H1 (cell line): ENCODE data around the gene TRPV4. TPM values are rescaled to one million over a fixed set of nuclear protein-coding genes. Genes with fewer than 3 reads are reported as not detected.
"Not testable (repeated sequence)": the region's sequence is repeated elsewhere in the genome, so short reads cannot be mapped to it uniquely, and the experiment has no call there.

ENCODE experiments used
- CTCF ChIA-PET: fragments of 300-600 bp; sonication (Branson Sonifier 250); formaldehyde crosslinking; loops from one replicate; lab custom pipeline; 2021; ENCODE audit not compliant: partially characterized antibody; lab: Charles Lee
- POLR2A ChIA-PET: fragments of 300-600 bp; sonication (Branson Sonifier 250); formaldehyde crosslinking; loops from one replicate; lab custom pipeline; 2021; ENCODE audit warnings: inconsistent platforms; ENCODE audit not compliant: partially characterized antibody; lab: Charles Lee
- DNase-seq, 2 experiments: peaks; one replicate each; pipeline versions ENCODE4 v3.0.0 to v3.0.0-alpha.2; 2010 to 2022; ENCODE audit warnings: low spot score in 2 of 2, low read depth in 1 of 2, mixed read lengths in 1 of 2
- FAIRE-seq: peaks from 2 replicates; lab custom pipeline; 2011; peaks lifted over from hg19 to GRCh38; lab: Jason Lieb, UNC
- H2AFZ ChIP-seq: 2 replicates; pipeline ENCODE4 v1.8.1; 2012; ENCODE audit warnings: low read length, inconsistent platforms
- H2AK5ac ChIP-seq: 2 replicates; pipeline ENCODE4 v1.6.1; 2013; ENCODE audit warnings: low read depth, low read length
- H2BK120ac ChIP-seq: replicated peaks from 2 replicates; pipeline ENCODE3; 2013; ENCODE audit warnings: low read depth, low read length, inconsistent platforms
- H2BK12ac ChIP-seq: 2 replicates; pipeline ENCODE4 v1.6.1; 2013; ENCODE audit warnings: low read depth, low read length
- H2BK15ac ChIP-seq: 2 replicates; pipeline ENCODE4 v1.6.1; 2013; ENCODE audit warnings: low read length
- H2BK20ac ChIP-seq: 2 replicates; pipeline ENCODE4 v1.6.1; 2013; ENCODE audit warnings: low read length
- H2BK5ac ChIP-seq: 2 replicates; pipeline ENCODE4 v1.6.1; 2013; ENCODE audit warnings: low read depth, low read length
- H3K14ac ChIP-seq: 2 replicates; pipeline ENCODE4 v1.6.1; 2013; ENCODE audit warnings: inconsistent platforms; ENCODE audit not compliant: insufficient read length
- H3K18ac ChIP-seq: 2 replicates; pipeline ENCODE4 v1.6.1; 2013; ENCODE audit warnings: low read length; ENCODE audit errors: extremely low read depth
- H3K23ac ChIP-seq: 2 replicates; pipeline ENCODE4 v1.6.1; 2013; ENCODE audit warnings: inconsistent platforms; ENCODE audit not compliant: insufficient read length
- H3K23me2 ChIP-seq: 2 replicates; pipeline ENCODE4 v1.6.1; 2013; ENCODE audit warnings: low read depth, low read length
- H3K27ac ChIP-seq: 2 replicates; pipeline ENCODE4 v1.6.1; 2011; ENCODE audit warnings: low read depth, low read length, inconsistent platforms
- H3K27me3 ChIP-seq, 4 experiments: replicated peaks in 1 of 4; 1 replicate in 1 of 4; 2 replicates in 3 of 4; pipeline versions ENCODE4 v1.6.1 to v1.8.1; 2011 to 2013; ENCODE audit warnings: low read length in 3 of 4, mild to moderate bottlenecking in 3 of 4, inconsistent platforms in 2 of 4, mixed read lengths in 2 of 4, moderate library complexity in 1 of 4; ENCODE audit not compliant: control insufficient read depth in 3 of 4, insufficient read depth in 3 of 4; ENCODE audit errors: extremely low read depth in 1 of 4
- H3K36me3 ChIP-seq, 4 experiments: 2 replicates each; pipeline versions ENCODE4 v1.6.1 to v1.8.1; 2011 to 2013; ENCODE audit warnings: mild to moderate bottlenecking in 4 of 4, low read length in 3 of 4, moderate library complexity in 2 of 4, control low read depth in 1 of 4, inconsistent platforms in 1 of 4; ENCODE audit not compliant: insufficient read depth in 4 of 4, control insufficient read depth in 2 of 4
- H3K4ac ChIP-seq: replicated peaks from 2 replicates; pipeline ENCODE3; 2013; ENCODE audit warnings: low read length, low read depth, mixed read lengths, inconsistent platforms; ENCODE audit not compliant: insufficient read length
- H3K4me1 ChIP-seq, 4 experiments: replicated peaks in 1 of 4; 1 replicate in 1 of 4; 2 replicates in 3 of 4; pipeline versions ENCODE4 v1.6.1 to v1.8.1; 2011 to 2013; ENCODE audit warnings: low read length in 3 of 4, inconsistent platforms in 2 of 4, mixed read lengths in 1 of 4; ENCODE audit not compliant: insufficient read depth in 4 of 4, control insufficient read depth in 3 of 4
- H3K4me2 ChIP-seq, 2 experiments: 2 replicates each; pipeline versions ENCODE4 v1.6.1 to v1.8.1; 2011 to 2013; ENCODE audit warnings: low read depth in 2 of 2, low read length in 2 of 2, control low read depth in 1 of 2, inconsistent platforms in 1 of 2, mild to moderate bottlenecking in 1 of 2; ENCODE audit not compliant: insufficient read depth in 1 of 2
- H3K4me3 ChIP-seq, 4 experiments: fragments of 200-600, 300-600 bp in 1 of 4; sonication (generic), shearing (Covaris generic), sonication (Bioruptor Twin) in 1 of 4; 2 replicates each; pipeline versions ENCODE4 v1.5.1 to v1.8.1; 2011 to 2016; ENCODE audit warnings: low read length in 4 of 4, low read depth in 3 of 4, control low read depth in 2 of 4, inconsistent platforms in 2 of 4, mild to moderate bottlenecking in 2 of 4, mixed read lengths in 1 of 4, moderate library complexity in 1 of 4; ENCODE audit not compliant: insufficient read depth in 2 of 4; ENCODE audit errors: extremely low read depth in 1 of 4
- H3K56ac ChIP-seq: replicated peaks from 2 replicates; pipeline ENCODE3; 2013; ENCODE audit warnings: low read depth, mild to moderate bottlenecking, mixed read lengths, low read length, inconsistent platforms; ENCODE audit not compliant: insufficient read length
- H3K79me1 ChIP-seq: 2 replicates; pipeline ENCODE4 v1.6.1; 2013; ENCODE audit warnings: low read depth, low read length, control low read depth
- H3K79me2 ChIP-seq, 2 experiments: 2 replicates each; pipeline versions ENCODE4 v1.6.1 to v1.8.1; 2012 to 2013; ENCODE audit warnings: low read length in 2 of 2, mild to moderate bottlenecking in 2 of 2, inconsistent platforms in 1 of 2; ENCODE audit not compliant: insufficient read depth in 2 of 2, control insufficient read depth in 1 of 2
- H3K9ac ChIP-seq, 4 experiments: replicated peaks in 1 of 4; 1 replicate in 1 of 4; 2 replicates in 3 of 4; pipeline versions ENCODE4 v1.6.1 to v1.8.1; 2011 to 2013; ENCODE audit warnings: low read depth in 3 of 4, low read length in 3 of 4, control low read depth in 2 of 4, mild to moderate bottlenecking in 2 of 4, moderate library complexity in 2 of 4, inconsistent platforms in 1 of 4; ENCODE audit errors: extremely low read depth in 1 of 4
- H3K9me3 ChIP-seq, 2 experiments: 2 replicates each; pipeline versions ENCODE4 v1.6.1 to v1.8.1; 2012 to 2013; ENCODE audit warnings: mild to moderate bottlenecking in 2 of 2, moderate library complexity in 2 of 2, control low read depth in 1 of 2, inconsistent platforms in 1 of 2, low read depth in 1 of 2, low read length in 1 of 2, mixed read lengths in 1 of 2; ENCODE audit not compliant: insufficient read depth in 2 of 2
- H4K20me1 ChIP-seq, 2 experiments: replicated peaks in 1 of 2; 2 replicates each; pipeline versions ENCODE3 to v1.8.1; 2011 to 2013; ENCODE audit warnings: inconsistent platforms in 2 of 2, low read length in 2 of 2, mild to moderate bottlenecking in 1 of 2; ENCODE audit not compliant: insufficient read depth in 2 of 2, control insufficient read depth in 1 of 2
- H4K5ac ChIP-seq: 2 replicates; pipeline ENCODE4 v1.6.1; 2013; ENCODE audit warnings: low read length, low read depth, mixed read lengths, inconsistent platforms; ENCODE audit not compliant: insufficient read length
- H4K8ac ChIP-seq: 2 replicates; pipeline ENCODE4 v1.8.0; 2013; ENCODE audit warnings: mild to moderate bottlenecking, moderate library complexity, low read length, inconsistent platforms; ENCODE audit not compliant: insufficient read depth; ENCODE audit errors: extremely low read depth
- H4K91ac ChIP-seq: replicated peaks from 2 replicates; pipeline ENCODE3; 2013; ENCODE audit warnings: low read length, mixed read lengths, inconsistent platforms; ENCODE audit not compliant: insufficient read length
- WGBS, 2 experiments: shearing (Covaris generic) in 1 of 2; methylation state at CpG; one replicate each; pipeline versions ENCODE4 v1.1.6 to v1.1.7; 2013 to 2015; ENCODE audit warnings: low lambda C conversion rate in 2 of 2, mixed read lengths in 2 of 2, inconsistent platforms in 1 of 2, low coverage in 1 of 2, missing lambda C conversion rate in 1 of 2; ENCODE audit not compliant: insufficient replicate concordance in 2 of 2, insufficient coverage in 1 of 2, insufficient read length in 1 of 2; ENCODE audit errors: extremely low coverage in 1 of 2, missing lambda C conversion rate in 1 of 2; 5-methylcytosine and 5-hydroxymethylcytosine counted together
- polyA plus RNA-seq, 7 experiments: library from polyadenylated mRNA; depleted of rRNA in 3 of 7; stranded (reverse) in 5 of 7; unstranded in 2 of 7; fragments of >200 nt in 5 of 7; fragments of 200-250 nt in 2 of 7; gene quantifications; 1 replicate in 5 of 7; 2 replicates in 1 of 7; 4 replicates in 1 of 7; pipeline versions ENCODE4 v1.2.1 to v1.2.3, GENCODE V29; 2011 to 2013; ENCODE audit warnings: missing spikeins in 2 of 7, mixed read lengths in 2 of 7
- total RNA-seq: library from RNA; stranded (reverse); fragmentation: NEBNext Ultra II Directional; extraction: Animal tissue kit (Norgen Biotek cat#: 25700); gene quantifications from 2 replicates; pipeline ENCODE4 v1.2.1, GENCODE V29; 2021

TRPV4 gene
- total and polyA plus RNA-seq, 2 of the 8 experiments (the other 6 are each of a cell fraction or from before 2014, with no cell fraction given): 2.1 to 6.2 TPM

- H2AFZ ChIP-seq, H4K5ac ChIP-seq, H4K8ac ChIP-seq, H3K9me3 ChIP-seq, FAIRE-seq, H3K27ac ChIP-seq, H3K36me3 ChIP-seq, H3K79me2 ChIP-seq, H3K56ac ChIP-seq, H2BK5ac ChIP-seq, H3K23me2 ChIP-seq, H2BK12ac ChIP-seq, DNase-seq, H3K4ac ChIP-seq, H3K27me3 ChIP-seq, POLR2A ChIA-PET, H3K23ac ChIP-seq, H3K18ac ChIP-seq, H2BK20ac ChIP-seq, H2AK5ac ChIP-seq, H4K91ac ChIP-seq, H2BK120ac ChIP-seq, H3K4me3 ChIP-seq, H3K14ac ChIP-seq, H3K79me1 ChIP-seq, H3K9ac ChIP-seq, H2BK15ac ChIP-seq, H4K20me1 ChIP-seq, H3K4me1 ChIP-seq, H3K4me2 ChIP-seq: not testable (repeated sequence)
- CTCF ChIA-PET: interaction anchor here (1.8 to 6.8 kb wide), 2 partner anchors 15 to 63 kb away, joined by 4 to 86 read pairs; no protein-coding TSS in a partner anchor
- WGBS, 2 experiments: 80% methylated on average over 6 of the region's 6 CpGs; no CpG with 5 or more reads in 1 of the 2 experiments
These were observed 17.3 kb upstream of the TRPV4 start for GRCh38 chr12:109850518-109850917.
